DOHH2 (cell line): ENCODE measurements around the gene KCNN3.

Experiments
- H3F3A ChIP-seq: fragments of 200-600 bp; sonication (generic), shearing (Covaris generic); 2 replicates; pipeline ENCODE4 v1.6.0; 2016; ENCODE audit warnings: antibody characterized with exemption, mild to moderate bottlenecking; ENCODE audit not compliant: control insufficient read depth, insufficient read depth
- H3K27ac ChIP-seq: fragments of 200-600 bp; sonication (generic); 2 replicates; pipeline ENCODE4 v1.5.1; 2014; ENCODE audit warnings: low read depth, mild to moderate bottlenecking, low read length, moderate library complexity
- H3K27me3 ChIP-seq: fragments of 200-600 bp; sonication (generic); 2 replicates; pipeline ENCODE4 v1.6.1; 2014; ENCODE audit warnings: mild to moderate bottlenecking, low read length, mixed read lengths; ENCODE audit not compliant: control insufficient read depth
- H3K36me3 ChIP-seq: fragments of 200-600 bp; sonication (generic); 2 replicates; pipeline ENCODE4 v1.6.1; 2014; ENCODE audit warnings: mild to moderate bottlenecking, low read length, moderate library complexity, mixed read lengths; ENCODE audit not compliant: control insufficient read depth
- H3K4me1 ChIP-seq: fragments of 200-600 bp; sonication (generic); 2 replicates; pipeline ENCODE4 v1.6.1; 2014; ENCODE audit warnings: mild to moderate bottlenecking, low read length, mixed read lengths; ENCODE audit not compliant: control insufficient read depth
- H3K4me2 ChIP-seq: fragments of 200-600 bp; sonication (generic); 2 replicates; pipeline ENCODE4 v1.6.0; 2014; ENCODE audit warnings: mild to moderate bottlenecking, low read length, moderate library complexity
- H3K4me3 ChIP-seq: fragments of 200-600 bp; sonication (generic); 2 replicates; pipeline ENCODE4 v1.5.1; 2014; ENCODE audit warnings: mild to moderate bottlenecking, low read length, mixed read lengths
- H3K79me2 ChIP-seq: fragments of 200-600 bp; sonication (generic); 2 replicates; pipeline ENCODE4 v1.6.1; 2014; ENCODE audit warnings: mild to moderate bottlenecking, low read length, mixed read lengths; ENCODE audit not compliant: control insufficient read depth
- H3K9me2 ChIP-seq: fragments of 200-600 bp; sonication (generic); replicated peaks from 2 replicates; pipeline ENCODE4 v1.6.1; 2014; ENCODE audit warnings: mild to moderate bottlenecking, low read length, mixed read lengths; ENCODE audit not compliant: control insufficient read depth
- H3K9me3 ChIP-seq: fragments of 200-600 bp; sonication (generic); 2 replicates; pipeline ENCODE4 v1.6.1; 2014; ENCODE audit warnings: antibody characterized with exemption, low read length, mixed read lengths; ENCODE audit not compliant: control insufficient read depth, insufficient read depth
- H4K20me1 ChIP-seq: fragments of 200-600 bp; sonication (generic); 2 replicates; pipeline ENCODE4 v1.6.0; 2014; ENCODE audit warnings: low read depth, mild to moderate bottlenecking, antibody characterized with exemption, low read length, moderate library complexity; ENCODE audit not compliant: control insufficient read depth, insufficient read depth
- EZH2phosphoT487 ChIP-seq: fragments of 200-600 bp; sonication (generic); IDR thresholded peaks from 2 replicates; pipeline ENCODE4 v1.6.1; 2017; ENCODE audit warnings: borderline replicate concordance, mild to moderate bottlenecking, antibody characterized with exemption, low read length, moderate library complexity, mixed read lengths
- TF ChIP-seq, protein P1 (sequence below): fragments of 200-600 bp; sonication (generic); IDR thresholded peaks from one replicate; pipeline ENCODE4 v1.5.1; 2014; ENCODE audit warnings: antibody characterized with exemption, mild to moderate bottlenecking, low read depth, low read length; ENCODE audit not compliant: poor library complexity, severe bottlenecking

The KCNN3 gene

GRCh38 chr1:154714638-154715037 is 155.4 kb downstream of the KCNN3 start:
- no peaks in the 10 kb centered on the region for H3K79me2 ChIP-seq

GRCh38 chr1:154714052-154714623 is 155.9 kb downstream of the KCNN3 start:
- Histone ChIP-seq H3K4me2 (no peak overlapping the region), H3F3A (peaks cover 27% of the 10 kb centered on the region), H3K27ac (no peak overlapping the region), H3K9me2 (no peaks in the 10 kb centered on the region), H3K4me1 (no peaks in the 10 kb centered on the region), H3K79me2 (no peaks in the 10 kb centered on the region), H3K27me3 (no peaks in the 10 kb centered on the region), H3K4me3 (no peak overlapping the region), H3K36me3 (peaks cover 58% of the 10 kb centered on the region), H4K20me1 (0 out of 2 replicates have a peak, but pooled peaks cover 1% of the 10 kb centered on the region), H3K9me3 (peaks cover 4% of the 10 kb centered on the region; the same call in 1 of the 2 replicates)
- TF ChIP-seq EZH2phosphoT487 = no peak
- TF ChIP-seq, protein P1, sequence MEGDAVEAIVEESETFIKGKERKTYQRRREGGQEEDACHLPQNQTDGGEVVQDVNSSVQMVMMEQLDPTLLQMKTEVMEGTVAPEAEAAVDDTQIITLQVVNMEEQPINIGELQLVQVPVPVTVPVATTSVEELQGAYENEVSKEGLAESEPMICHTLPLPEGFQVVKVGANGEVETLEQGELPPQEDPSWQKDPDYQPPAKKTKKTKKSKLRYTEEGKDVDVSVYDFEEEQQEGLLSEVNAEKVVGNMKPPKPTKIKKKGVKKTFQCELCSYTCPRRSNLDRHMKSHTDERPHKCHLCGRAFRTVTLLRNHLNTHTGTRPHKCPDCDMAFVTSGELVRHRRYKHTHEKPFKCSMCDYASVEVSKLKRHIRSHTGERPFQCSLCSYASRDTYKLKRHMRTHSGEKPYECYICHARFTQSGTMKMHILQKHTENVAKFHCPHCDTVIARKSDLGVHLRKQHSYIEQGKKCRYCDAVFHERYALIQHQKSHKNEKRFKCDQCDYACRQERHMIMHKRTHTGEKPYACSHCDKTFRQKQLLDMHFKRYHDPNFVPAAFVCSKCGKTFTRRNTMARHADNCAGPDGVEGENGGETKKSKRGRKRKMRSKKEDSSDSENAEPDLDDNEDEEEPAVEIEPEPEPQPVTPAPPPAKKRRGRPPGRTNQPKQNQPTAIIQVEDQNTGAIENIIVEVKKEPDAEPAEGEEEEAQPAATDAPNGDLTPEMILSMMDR = no peak

More at GRCh38 chr1:154714638-154715037, 155.4 kb downstream of the KCNN3 start:
- H4K20me1 ChIP-seq = 0 out of 2 replicates have a peak, but pooled peaks cover 4% of the 10 kb centered on the region
- H3K36me3 ChIP-seq = peaks cover 55% of the 10 kb centered on the region
- H3K4me3 ChIP-seq = no peak overlapping the region
- no peaks in the 10 kb centered on the region for H3K9me2 ChIP-seq
- peaks cover 4% of the 10 kb centered on the region; the same call in 1 of the 2 replicates for H3K9me3 ChIP-seq
- TF ChIP-seq, protein P1 = no peak
- no peak for TF ChIP-seq EZH2phosphoT487
- H3K27ac ChIP-seq = no peak overlapping the region
- H3K4me2 ChIP-seq = no peak overlapping the region
- H3K27me3 ChIP-seq = no peaks in the 10 kb centered on the region
- no peaks in the 10 kb centered on the region for H3K4me1 ChIP-seq
- peaks cover 27% of the 10 kb centered on the region for H3F3A ChIP-seq

DNA sequence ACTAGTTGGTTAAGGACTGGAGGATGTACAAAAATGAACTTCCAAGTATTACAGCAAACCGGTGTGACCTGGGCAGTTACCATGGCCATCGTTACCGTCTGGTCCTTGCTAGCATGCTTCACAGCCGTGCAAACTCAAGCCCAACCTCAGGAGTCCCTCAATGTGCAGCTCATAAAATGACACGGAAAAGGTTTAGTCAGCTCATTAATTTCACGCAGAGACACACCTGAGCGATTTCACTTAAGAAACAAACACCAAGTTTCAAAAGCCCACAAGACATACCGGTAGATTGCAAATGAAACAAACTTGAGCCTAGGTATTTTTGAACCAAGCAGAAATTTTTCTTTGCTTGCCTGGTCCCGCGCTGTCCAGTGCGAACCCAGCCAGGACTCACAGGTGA is 157.1 kb downstream of the KCNN3 start:
- Histone ChIP-seq H3K27me3 (no peaks in the 10 kb centered on the region), H3K79me2 (no peaks in the 10 kb centered on the region), H3K4me1 (no peaks in the 10 kb centered on the region), H3K36me3 (peaks cover 57% of the 10 kb centered on the region), H3F3A (peaks cover 27% of the 10 kb centered on the region), H3K4me3 (no peak overlapping the region), H3K9me2 (no peaks in the 10 kb centered on the region), H3K27ac (no peak overlapping the region), H3K9me3 (peaks cover 4% of the 10 kb centered on the region; the same call in 1 of the 2 replicates), H3K4me2 (no peak overlapping the region), H4K20me1 (no peaks in the 10 kb centered on the region)
- TF ChIP-seq EZH2phosphoT487 = no peak
- TF ChIP-seq, protein P1 = no peak
